GM18498 (cell line): ENCODE results near the gene PRKAR1B.
"Not testable (repeated sequence)": the region's sequence is repeated elsewhere in the genome, so short reads cannot be mapped to it uniquely, and the experiment has no call there.

ENCODE experiments used
- ATAC-seq: cut with Tn5 transposase; IDR thresholded peaks from one replicate; pipeline ENCODE4 v1.9.1; 2021; ENCODE audit warnings: mild to moderate bottlenecking, moderate library complexity; ENCODE audit not compliant: unreplicated experiment

PRKAR1B gene

GRCh38 chr7:651032-651728, 75.9 kb downstream of the PRKAR1B start:
- no peak for ATAC-seq

DNA sequence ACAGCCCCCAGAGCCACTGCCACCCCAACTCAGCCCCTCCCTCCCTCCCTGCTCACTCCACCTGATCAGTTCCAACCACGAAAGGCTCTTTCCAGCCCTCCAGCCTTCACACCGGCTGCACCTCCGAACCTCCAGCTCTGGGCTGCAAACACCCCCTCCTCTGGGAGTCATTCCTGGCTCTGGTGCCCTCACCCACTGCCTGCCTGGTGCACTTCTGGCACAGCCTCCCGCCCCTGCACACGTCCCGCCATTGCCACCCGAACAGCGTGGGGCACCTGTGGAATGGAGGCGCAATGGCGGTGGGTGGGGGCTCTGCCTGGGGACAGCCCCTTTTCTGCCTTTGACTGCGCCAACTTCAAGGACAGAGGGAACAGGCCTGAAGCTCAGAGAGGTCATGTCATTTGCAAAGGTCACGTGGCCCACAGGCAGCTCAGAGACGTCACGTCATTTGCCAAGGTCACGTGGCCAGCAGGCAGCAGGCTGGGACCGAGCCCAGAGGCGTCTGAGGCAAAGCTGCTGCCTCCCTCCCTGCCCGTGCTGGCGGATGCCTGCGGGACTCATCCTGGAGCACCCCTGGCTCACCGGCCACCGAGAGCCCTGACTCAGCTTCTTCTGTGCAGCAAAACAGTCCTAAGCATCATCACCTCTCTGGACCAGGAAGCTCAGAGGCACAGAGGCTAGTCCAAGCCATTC, 76.6 kb downstream of the PRKAR1B start:
- no peak for ATAC-seq

- ATAC-seq, result no peak
These were observed 80.1 kb downstream of the PRKAR1B start for GRCh38 chr7:646951-647350.

DNA sequence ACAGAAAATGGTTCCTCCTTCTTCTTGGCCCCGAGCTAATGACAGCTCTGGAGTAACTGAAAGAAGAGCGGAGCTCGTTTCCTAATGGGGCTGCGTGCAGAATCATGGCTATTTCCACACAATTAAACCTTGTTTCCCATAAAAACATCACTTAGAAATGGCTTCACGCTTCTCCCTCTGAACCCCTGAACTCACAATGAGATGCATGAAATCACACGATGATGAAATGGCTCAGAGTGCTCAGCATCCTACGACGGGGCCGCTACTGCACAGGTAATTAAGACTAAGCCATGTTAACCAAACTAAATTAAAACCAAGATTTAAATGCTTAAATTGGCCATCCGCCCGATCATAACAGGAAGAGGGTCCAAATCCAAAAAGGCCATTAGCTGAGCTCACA, 80.6 kb downstream of the PRKAR1B start:
- ATAC-seq, result no peak

DNA sequence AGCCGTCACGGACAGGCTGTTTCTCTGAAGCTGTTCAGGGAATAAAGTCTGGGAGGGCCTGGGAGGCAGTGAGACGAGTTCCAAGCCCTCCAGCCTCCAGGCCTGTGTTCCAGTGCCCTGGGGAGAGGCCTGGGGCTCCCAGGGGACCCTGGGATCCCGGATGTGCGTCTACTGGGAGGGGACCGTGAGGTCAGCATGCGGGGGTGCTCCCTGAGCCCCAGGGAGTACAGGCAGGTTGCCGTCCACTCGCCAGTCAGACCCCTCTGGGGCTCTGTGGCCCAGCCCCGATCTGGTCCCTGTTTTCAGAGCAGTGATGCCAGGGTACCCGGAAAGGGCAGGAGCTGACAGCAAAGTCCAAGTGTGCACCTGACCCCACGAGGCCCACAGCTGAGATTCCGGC, 81.5 kb downstream of the PRKAR1B start:
- no peak for ATAC-seq

GRCh38 chr7:644381-645305, 82.4 kb downstream of the PRKAR1B start:
- ATAC-seq, result no peak

DNA sequence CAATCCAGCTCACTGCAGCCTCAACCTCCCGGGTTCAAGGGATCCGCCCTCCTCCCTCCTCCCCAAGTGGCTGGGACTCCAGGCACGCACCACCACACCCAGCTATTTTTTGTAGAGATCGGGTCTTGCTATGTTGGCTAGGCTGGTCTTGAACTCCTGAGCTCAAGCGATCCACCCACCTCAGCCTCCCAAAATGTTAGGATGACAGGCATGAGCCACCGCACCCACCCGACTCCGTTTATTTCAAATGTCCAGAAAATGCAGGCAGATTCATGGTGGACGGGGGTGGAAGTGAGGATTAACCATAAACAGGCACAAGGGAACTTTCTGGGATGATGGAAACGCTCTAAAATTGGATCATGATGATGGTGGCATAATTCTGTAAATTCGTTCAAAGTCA, 85.1 kb downstream of the PRKAR1B start:
- ATAC-seq, result no peak

DNA sequence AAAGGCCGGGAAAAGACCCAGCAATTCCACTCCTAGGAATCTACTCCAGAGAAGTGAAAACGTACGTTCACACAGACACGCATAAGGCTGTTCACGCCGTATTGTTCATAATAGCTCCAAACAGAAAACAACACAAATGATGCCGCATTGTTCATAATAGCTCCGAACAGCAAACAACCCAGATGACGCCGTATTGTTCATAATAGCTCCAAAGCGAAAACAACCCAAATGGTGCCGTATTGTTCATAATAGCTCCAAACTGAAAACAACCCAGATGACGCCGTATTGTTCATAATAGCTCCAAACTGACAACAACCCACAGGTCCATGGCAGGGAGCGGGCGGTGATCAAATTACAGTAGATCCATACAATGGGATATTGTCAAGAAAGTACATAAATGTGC, 85.8 kb downstream of the PRKAR1B start:
- ATAC-seq, result no peak

GRCh38 chr7:638256-639011, 88.6 kb downstream of the PRKAR1B start:
- ATAC-seq, result no peak

GRCh38 chr7:637826-638225, 89.3 kb downstream of the PRKAR1B start:
- no peak for ATAC-seq

GRCh38 chr7:636396-636795, 90.7 kb downstream of the PRKAR1B start:
- ATAC-seq, result no peak

- not testable (repeated sequence) for ATAC-seq
These were observed 91.2 kb downstream of the PRKAR1B start for GRCh38 chr7:635687-636382.

- no peak for ATAC-seq
These were observed 91.9 kb downstream of the PRKAR1B start for GRCh38 chr7:635227-635626.

DNA sequence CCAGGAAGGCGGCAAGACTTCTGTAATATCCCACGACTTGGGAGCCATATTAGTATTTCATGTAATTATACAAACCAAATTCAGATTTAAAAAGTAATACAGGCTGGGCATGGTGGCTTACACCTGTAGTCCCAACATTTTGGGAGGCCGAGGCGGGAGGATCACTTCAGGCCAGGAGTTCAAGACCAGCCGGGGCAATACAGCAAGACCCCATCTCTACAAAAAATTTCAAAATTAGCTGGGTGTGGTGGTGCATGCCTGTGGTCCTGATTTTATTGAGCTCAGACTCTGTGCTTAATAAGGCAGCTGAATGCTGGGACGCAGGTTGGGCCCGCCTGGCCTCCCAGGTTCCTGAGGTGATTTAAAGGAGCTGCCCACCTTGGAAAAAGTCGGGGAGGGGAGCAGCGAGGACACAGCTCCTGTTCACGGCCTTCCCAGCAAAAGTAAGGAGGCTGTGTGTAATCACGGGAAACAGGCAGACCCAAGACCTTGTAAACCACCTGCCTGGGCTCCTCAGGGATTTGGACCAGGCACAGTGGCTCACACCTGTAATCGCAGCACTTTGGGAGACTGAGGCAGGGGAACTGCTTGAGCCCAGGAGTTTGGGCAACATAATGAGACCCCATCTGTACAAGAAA, 93.6 kb downstream of the PRKAR1B start:
- ATAC-seq, result no peak

DNA sequence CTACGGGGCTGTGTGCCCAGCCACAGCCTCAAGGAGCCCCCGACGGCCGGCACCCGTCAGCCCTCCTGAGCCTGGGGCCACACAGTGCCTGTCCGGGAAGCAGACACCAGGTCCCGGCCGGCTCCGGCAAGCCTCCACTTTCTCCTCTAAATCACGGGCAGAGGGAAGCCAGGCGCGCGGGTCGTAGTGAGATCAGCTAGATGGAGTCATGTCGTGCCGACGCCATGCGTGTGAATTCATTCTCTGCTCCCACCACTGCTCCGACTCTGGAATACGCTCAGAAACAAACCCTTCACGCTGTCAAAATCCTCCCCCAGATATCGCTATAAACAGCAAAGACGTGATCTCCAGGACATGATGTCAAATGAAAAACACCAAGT, 94.3 kb downstream of the PRKAR1B start:
- ATAC-seq, result no peak

- ATAC-seq, result no peak
These were observed 94.9 kb downstream of the PRKAR1B start for GRCh38 chr7:631964-632830.

- ATAC-seq, result no peak
These were observed 95.8 kb downstream of the PRKAR1B start for GRCh38 chr7:631291-631711.

DNA sequence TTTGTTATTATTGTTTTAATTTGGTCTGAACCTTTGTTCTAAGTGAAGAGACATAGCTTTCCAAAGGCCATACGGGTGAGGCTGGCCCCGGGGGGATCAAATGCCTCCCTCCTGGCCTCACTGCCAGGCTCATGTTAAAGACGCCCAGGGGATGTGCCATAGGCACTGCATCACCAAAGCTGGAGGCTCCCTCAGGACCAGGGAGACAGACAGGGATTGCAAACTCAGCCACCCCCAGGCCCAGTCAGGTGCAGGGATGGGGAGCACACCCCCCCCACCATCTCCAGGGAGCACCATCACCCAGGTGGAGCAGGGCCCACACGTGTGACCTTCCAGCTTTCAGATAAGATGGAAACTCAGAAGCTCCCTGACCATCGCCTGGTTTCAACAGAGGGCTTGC, 96.5 kb downstream of the PRKAR1B start:
- no peak for ATAC-seq

DNA sequence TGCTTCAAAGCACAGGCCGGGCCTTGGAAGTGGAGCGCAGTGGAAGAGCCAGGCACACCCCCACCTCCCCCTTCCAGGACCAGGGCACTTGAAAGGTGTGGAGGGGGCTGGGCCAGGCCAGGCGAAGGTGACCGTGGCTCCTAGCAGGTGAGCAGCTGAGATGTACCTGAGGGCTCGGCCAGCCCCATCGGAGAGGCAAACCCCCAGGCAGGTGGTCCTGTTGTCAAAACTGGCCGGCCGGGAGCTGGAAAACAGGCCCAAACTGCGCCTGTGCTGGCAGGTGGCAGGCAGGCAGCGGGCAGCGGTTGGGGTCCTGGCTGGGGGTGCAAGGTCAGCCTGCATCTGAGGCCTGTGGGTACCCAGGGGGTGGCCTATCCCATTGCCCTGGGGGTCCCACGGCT, 97.0 kb downstream of the PRKAR1B start:
- no peak for ATAC-seq
